HEK293T (cell line): ENCODE data around the gene RPS19.
"Not testable (repeated sequence)": the region's sequence is repeated elsewhere in the genome, so short reads cannot be mapped to it uniquely, and the experiment has no call there.

Source experiments
- BHLHE40 ChIP-seq: fragments of 450-650 bp; IDR thresholded peaks from 2 replicates; pipeline ENCODE4 v1.6.1; 2016; ENCODE audit warnings: mild to moderate bottlenecking, moderate library complexity, borderline replicate concordance
- CTBP1 ChIP-seq: fragments of 450-650 bp; IDR thresholded peaks from 2 replicates; pipeline ENCODE4 v1.6.1; 2016; ENCODE audit warnings: borderline replicate concordance
- ELF4 ChIP-seq: fragments of 450-650 bp; IDR thresholded peaks from 2 replicates; pipeline ENCODE4 v1.6.1; 2017; ENCODE audit warnings: antibody characterized with exemption
- FOXA1 ChIP-seq: fragments of 450-650 bp; IDR thresholded peaks from 2 replicates; pipeline ENCODE4 v1.6.1; 2016; ENCODE audit warnings: mild to moderate bottlenecking
- FOXK2 ChIP-seq: fragments of 450-650 bp; IDR thresholded peaks from 2 replicates; pipeline ENCODE4 v1.6.1; 2016; ENCODE audit warnings: mild to moderate bottlenecking
- FOXM1 ChIP-seq: fragments of 450-650 bp; IDR thresholded peaks from 2 replicates; pipeline ENCODE4 v1.6.1; 2017; ENCODE audit warnings: mild to moderate bottlenecking, borderline replicate concordance
- LEF1 ChIP-seq: fragments of 450-650 bp; IDR thresholded peaks from 2 replicates; pipeline ENCODE4 v1.6.1; 2017; ENCODE audit warnings: mild to moderate bottlenecking, borderline replicate concordance
- NFRKB ChIP-seq: fragments of 450-650 bp; IDR thresholded peaks from 2 replicates; pipeline ENCODE4 v1.6.1; 2016; ENCODE audit warnings: mild to moderate bottlenecking, moderate library complexity
- SP1 ChIP-seq: fragments of 450-650 bp; IDR thresholded peaks from 2 replicates; pipeline ENCODE4 v1.6.1; 2017
- SUZ12 ChIP-seq: fragments of 450-650 bp; IDR thresholded peaks from 2 replicates; pipeline ENCODE4 v1.6.1; 2016; ENCODE audit warnings: mild to moderate bottlenecking
- TARDBP ChIP-seq: fragments of 450-650 bp; IDR thresholded peaks from 2 replicates; pipeline ENCODE4 v1.6.1; 2016
- ZNF384 ChIP-seq: fragments of 450-650 bp; IDR thresholded peaks from 2 replicates; pipeline ENCODE4 v1.6.1; 2016

DNA sequence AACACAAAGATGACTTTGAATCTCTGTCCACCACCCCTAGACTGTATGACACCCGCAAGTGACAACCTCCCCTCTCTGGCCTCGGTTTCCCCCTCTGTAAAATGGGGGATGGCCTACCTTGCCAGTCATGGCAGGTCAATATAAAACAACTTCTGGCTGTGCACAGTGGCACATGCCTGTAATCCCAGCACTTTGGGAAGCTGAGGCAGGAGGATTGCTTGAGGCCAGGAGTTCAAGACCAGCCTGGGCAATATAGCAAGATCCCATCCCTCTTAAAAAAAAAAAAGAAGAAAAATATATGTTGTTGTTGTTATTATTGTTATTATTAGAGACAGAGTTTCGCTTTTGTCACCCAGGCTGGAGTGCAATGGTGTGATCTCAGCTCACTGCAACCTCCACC, 15.9 kb downstream of the RPS19 start:
- TF ChIP-seq FOXA1, ELF4, BHLHE40, LEF1, TARDBP, SUZ12, NFRKB, FOXK2, FOXM1, SP1, CTBP1, ZNF384: not testable (repeated sequence)
